ENCODE measurements around the gene CBX6.
"Not testable (repeated sequence)": the region's sequence is repeated elsewhere in the genome, so short reads cannot be mapped to it uniquely, and the experiment has no call there.

CBX6 gene

DNA sequence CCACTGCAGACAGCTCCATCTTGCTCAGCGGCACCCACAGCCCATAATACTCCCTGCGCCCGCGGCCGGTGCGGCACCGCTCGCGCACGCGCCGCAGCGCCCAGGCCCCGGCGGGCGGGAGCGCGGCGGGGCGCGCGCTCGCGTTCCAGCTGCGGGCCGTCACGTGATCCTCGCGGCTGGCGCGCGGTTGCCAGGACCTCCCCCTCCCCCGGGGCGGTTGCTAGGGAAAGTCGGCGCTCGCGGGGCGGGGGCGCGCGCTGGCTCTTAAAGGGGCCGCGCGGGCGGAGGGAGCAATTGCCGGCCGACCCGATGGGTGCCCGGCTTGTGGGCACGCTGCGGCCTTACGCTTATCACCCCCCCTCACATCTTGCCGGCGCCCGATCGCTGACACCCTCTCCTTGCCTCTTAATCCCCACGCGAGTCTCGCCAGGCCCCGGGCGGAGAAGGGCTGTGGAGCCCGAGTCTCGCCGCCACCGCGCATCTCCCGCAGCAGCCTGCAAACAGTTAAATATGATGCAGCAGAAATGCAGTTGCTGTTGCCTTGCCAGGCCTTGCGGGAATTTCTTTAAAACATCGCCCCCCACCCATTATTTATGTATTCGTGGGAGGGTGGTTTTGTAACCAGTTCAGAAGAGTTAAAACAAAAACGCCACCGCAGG lies at the start of gene CBX6:
Gene CBX6 (minus strand): TSS at position 45 of the 659 bp plus-strand sequence. CDS start 26 bp downstream, at position 19.
- peak; percentile 89 for DNase-seq

GRCh38 chr22:38921806-38922205 lies 49.8 kb upstream of the CBX6 start:
- no peak for DNase-seq

DNA sequence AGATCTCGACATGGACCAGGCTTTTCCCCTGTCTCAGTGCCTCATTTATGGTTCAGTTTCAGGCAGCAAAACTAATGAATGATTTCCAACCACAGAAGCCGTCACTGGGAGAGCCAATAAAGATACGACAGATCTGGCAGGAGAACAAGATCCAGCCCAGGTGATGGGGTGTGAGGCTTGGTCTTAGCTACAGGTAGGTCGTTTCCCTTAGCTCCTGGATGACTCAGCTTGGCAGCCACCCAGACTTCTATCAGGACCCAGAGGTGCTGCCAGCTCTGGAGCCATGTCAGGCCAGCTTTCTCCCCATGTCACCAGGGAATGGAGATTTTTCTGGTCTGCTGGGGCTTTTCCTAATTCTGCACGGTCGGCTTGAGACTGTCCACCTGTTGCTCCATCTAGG lies 49.1 kb upstream of the CBX6 start:
- no peak for DNase-seq

- DNase-seq, result no peak
Measured at GRCh38 chr22:38919631-38920190, 47.7 kb upstream of the CBX6 start.

- DNase-seq, result no peak
Measured at GRCh38 chr22:38911434-38911833, 39.4 kb upstream of the CBX6 start.

DNA sequence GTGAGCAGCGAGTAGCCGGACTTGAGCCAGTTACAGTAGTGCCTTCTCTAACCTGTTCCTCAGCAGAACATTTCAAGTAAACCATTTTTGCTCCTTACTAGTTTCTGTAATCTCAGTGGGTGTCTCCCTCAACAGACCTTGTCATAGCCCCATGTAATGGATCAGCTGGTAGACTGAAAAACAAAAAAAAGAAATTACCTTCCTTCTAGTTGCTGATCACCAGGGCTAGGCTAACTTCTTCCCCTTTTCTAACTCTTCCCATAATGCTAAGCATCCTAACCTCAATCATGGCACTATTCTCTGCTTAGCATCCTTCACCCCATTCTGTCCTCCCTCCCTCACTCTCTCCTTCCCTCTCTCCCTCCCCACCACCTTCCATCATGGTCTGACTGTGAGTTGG lies 35.8 kb upstream of the CBX6 start:
- DNase-seq, result no peak

- no peak for DNase-seq
Measured at GRCh38 chr22:38906052-38906451, 34.0 kb upstream of the CBX6 start.

DNA sequence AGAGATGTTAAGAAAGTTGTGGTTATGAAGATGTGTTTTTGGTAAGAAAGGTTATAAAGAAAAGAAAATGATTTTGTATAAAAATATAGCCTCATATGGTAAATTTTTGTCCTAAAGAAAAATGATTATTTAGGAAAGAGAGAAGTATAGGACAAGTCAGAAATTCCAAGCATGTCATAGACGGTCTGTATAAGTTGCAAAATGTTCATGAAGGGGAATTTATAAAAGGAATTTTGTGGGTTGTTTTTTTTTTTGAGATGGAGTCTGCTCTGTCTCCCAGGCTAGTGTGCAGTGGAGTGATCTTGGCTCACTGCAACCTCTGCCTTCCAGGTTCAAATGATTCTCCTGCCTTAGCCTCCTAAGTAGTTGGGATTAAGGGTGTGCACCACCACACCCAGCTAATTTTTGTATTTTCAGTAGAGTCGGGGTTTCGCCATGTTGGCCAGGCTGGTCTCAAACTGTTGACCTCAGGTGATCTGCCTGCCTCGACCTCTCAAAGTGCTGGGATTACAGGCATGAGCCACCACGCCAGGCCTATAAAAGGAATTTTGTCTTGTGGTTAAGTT lies 32.1 kb upstream of the CBX6 start:
- not testable (repeated sequence) for DNase-seq

GRCh38 chr22:38901111-38901641 lies 29.2 kb upstream of the CBX6 start:
- no peak for DNase-seq

- DNase-seq, result no peak
Measured at GRCh38 chr22:38900677-38901076, 28.7 kb upstream of the CBX6 start.

GRCh38 chr22:38891256-38891655 lies 19.2 kb upstream of the CBX6 start:
- no peak for DNase-seq

DNA sequence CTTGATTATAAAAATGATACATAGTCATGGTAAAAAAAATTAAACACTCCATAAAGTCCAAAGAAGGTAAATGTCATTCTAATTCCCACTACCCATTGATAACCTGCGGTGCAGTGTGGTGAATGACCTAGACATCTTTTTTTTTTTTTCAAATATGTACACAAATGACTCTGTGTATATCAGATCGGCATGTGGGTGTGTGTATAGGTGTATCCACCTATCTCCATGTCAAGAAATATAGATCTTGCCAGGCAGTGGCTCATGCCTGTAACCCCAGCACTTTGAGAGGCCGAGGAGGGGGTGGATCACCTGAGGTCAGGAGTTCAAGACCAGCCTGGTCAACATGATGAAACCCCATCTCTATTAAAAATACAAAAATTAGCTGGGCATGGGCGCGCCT lies 18.4 kb upstream of the CBX6 start:
- no peak for DNase-seq

- DNase-seq, result no peak
Measured at GRCh38 chr22:38886333-38886732, 14.3 kb upstream of the CBX6 start.

DNA sequence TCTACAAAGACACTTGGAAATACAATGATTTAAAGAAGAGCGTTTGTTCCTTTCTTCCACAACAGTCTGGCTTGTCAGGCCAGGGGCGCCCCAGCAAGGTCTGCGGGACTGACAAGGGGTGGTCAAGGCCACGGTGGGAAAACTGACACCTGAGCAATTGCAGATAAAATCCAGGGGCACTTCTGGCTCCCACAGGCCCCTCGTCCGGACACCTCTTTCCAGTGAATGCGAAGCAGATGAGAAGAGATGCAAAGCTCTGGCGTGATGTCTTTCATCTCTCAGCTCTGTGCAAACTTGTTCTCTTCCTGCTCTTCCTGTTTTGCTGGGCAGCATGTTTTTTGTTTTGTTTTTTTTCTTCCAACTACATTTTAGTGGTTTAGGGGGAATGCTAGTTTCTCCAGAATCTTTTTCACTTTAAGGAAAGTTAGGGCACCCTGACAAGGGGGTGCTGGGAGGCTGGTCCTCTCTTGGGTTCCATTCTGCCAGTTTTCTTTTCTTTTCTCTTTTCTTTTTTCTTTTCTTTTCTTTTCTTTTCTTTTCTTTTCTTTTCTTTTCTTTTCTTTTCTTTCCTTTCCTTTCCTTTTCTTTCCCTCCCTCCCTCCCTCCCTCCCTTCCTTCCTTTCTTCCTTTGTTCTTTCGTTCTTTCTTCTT lies 11.1 kb upstream of the CBX6 start:
- DNase-seq, result no peak

DNA sequence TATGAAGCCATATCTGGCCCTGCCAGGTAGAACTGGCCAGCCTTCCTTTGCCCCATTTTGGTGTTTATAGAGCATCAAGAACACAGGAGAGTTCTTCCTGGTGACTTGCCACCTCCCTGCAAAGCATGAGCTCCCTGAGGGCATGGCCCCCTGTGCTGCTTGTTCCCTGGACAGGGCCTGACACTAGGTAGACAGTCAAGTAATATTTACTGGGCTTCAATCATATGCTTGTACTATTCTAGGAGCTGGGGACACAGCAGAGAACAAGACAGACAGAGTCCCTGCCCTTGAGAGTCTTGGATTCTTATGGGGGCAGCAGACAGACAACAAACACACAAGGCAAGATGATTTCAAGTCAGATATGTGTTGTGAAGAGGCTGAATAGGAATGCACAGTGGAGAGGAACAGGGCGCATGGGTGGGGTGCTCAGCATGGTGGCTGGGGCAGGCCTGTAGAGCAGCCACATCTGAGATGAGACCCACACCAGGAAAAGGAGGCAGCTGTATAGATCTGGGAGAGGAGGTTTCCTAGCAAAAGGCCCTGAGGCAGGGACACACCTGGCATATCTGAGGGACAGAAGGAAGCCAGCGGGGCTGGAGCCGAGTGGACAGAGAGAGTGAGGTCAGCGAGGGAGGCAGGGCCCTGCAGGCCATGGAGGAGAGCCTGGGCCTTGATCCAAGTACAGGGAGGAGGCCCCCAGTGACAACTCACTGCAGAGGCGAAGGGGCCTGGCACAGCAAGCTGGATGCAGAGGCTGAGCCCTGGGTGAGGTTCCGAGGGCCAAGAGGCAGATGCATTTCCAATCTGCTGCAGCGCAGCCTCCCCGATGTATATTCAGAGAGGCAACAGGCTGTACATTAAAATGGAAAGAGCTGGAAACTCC lies 10.2 kb upstream of the CBX6 start:
- DNase-seq, result no peak

- DNase-seq, result peak; percentile 70
Measured at GRCh38 chr22:38881464-38881871, 9.5 kb upstream of the CBX6 start.

- no peak for DNase-seq
Measured at GRCh38 chr22:38879961-38880360, 7.9 kb upstream of the CBX6 start.

- DNase-seq, result no peak
Measured at GRCh38 chr22:38879108-38879729, 7.2 kb upstream of the CBX6 start.

GRCh38 chr22:38878001-38878400 lies 6.0 kb upstream of the CBX6 start:
- DNase-seq, result no peak

DNA sequence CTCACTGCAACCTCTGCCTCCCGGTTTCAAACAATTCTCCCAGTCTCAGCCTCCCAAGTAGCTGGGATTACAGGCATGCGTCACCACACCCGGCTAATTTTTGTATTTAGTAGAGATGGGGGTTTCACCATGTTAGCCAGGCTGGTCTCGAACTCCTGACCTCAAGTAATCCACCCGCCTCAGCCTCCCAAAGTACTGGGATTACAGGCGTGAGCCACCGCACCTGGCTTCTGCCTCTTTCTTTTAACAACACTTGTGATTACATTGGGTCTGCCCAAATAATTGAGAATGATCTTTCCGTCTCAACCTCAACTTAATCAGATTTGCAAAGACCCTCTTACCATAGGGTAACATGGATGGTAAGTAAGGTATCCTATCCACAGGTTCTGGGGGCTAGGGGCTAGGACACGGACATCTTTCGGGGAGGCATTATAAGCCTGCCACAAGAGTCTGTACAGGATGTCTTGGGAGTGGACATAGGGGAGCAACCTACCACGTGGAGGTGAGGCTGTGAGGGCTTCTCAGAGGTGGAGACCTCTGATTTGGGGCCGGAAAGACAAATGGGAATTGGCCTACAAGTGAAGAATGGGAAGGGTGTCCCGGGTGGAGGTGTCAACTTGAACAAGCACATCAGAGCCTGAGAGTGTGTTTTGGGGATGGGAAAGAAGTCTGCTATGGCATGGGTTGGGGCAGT lies 2.7 kb upstream of the CBX6 start:
- DNase-seq, result no peak

Data from NCI-H446 treated with DMSO at 0.1 percent for 48 hours (cell line).